Uterus (tissue), 2 donors: ENCODE data around the gene ATOSA.

Experiments
- POLR2A ChIP-seq, 2 donors: fragments of 450-650 bp; IDR thresholded peaks; one replicate each; pipeline ENCODE4 v1.6.1; 2016; ENCODE audit warnings: antibody characterized with exemption in 2 of 2, mild to moderate bottlenecking in 1 of 2, moderate library complexity in 1 of 2
- TF ChIP-seq, protein P1 (sequence below), 4 experiments: fragments of 200-600 bp in 2 of 4; fragments of 450-650 bp in 2 of 4; sonication (generic) in 2 of 4; IDR thresholded peaks; one replicate each; pipeline ENCODE4 v1.5.1; 2016 to 2019; ENCODE audit warnings: antibody characterized with exemption in 4 of 4, mild to moderate bottlenecking in 2 of 4, moderate library complexity in 1 of 4

- TF ChIP-seq, protein P1, sequence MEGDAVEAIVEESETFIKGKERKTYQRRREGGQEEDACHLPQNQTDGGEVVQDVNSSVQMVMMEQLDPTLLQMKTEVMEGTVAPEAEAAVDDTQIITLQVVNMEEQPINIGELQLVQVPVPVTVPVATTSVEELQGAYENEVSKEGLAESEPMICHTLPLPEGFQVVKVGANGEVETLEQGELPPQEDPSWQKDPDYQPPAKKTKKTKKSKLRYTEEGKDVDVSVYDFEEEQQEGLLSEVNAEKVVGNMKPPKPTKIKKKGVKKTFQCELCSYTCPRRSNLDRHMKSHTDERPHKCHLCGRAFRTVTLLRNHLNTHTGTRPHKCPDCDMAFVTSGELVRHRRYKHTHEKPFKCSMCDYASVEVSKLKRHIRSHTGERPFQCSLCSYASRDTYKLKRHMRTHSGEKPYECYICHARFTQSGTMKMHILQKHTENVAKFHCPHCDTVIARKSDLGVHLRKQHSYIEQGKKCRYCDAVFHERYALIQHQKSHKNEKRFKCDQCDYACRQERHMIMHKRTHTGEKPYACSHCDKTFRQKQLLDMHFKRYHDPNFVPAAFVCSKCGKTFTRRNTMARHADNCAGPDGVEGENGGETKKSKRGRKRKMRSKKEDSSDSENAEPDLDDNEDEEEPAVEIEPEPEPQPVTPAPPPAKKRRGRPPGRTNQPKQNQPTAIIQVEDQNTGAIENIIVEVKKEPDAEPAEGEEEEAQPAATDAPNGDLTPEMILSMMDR (IDR thresholded peaks at IDR 0.05), result no peak
- TF ChIP-seq POLR2A (IDR thresholded peaks at IDR 0.05), result peak in 1 of 2 donors; percentile 49
Measured at GRCh38 chr15:52651868-52652267, 27.3 kb downstream of the ATOSA start.
